ENCODE measurements around the gene PLEKHG1.

Gene PLEKHG1

DNA sequence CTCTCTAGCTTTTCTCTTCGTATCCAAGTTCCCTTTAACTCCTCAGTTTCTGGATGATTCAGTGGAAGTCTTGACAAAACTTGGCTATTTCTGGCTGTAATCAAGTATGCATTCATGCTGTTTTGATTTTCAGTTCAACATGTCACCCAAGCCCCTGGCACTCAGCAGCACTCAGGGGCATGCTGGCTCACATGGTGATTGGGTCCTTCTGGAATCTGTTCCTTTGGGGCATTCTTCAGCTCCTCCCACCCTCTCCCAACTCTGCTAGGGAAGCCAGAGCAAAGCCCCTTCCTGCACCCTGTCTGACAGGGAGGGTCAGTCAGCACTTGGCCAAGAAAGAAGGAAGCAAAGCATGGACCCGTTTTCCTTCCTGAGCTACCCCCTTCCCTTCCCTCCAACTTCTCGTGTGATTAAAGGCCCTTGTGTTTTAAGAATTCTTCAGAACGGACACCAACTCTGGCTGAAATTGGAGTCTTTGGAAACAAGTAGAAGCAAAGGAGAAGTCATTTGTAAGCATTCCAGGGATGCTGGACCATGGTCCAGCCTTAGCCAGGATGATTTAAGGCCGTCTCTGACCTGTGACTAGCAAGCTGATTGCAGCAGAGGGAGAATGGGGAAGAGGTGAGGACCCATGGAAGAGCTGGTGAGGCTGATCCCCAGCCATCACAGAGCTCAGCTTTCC lies 7.1 kb downstream of the PLEKHG1 start:
- no peak for DNase-seq (ENCODE audit: low spot score)
- TF ChIP-seq, protein P1, sequence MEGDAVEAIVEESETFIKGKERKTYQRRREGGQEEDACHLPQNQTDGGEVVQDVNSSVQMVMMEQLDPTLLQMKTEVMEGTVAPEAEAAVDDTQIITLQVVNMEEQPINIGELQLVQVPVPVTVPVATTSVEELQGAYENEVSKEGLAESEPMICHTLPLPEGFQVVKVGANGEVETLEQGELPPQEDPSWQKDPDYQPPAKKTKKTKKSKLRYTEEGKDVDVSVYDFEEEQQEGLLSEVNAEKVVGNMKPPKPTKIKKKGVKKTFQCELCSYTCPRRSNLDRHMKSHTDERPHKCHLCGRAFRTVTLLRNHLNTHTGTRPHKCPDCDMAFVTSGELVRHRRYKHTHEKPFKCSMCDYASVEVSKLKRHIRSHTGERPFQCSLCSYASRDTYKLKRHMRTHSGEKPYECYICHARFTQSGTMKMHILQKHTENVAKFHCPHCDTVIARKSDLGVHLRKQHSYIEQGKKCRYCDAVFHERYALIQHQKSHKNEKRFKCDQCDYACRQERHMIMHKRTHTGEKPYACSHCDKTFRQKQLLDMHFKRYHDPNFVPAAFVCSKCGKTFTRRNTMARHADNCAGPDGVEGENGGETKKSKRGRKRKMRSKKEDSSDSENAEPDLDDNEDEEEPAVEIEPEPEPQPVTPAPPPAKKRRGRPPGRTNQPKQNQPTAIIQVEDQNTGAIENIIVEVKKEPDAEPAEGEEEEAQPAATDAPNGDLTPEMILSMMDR (IDR thresholded peaks at IDR 0.05; ENCODE audit: extremely low read depth, missing control alignments): no peak

DNA sequence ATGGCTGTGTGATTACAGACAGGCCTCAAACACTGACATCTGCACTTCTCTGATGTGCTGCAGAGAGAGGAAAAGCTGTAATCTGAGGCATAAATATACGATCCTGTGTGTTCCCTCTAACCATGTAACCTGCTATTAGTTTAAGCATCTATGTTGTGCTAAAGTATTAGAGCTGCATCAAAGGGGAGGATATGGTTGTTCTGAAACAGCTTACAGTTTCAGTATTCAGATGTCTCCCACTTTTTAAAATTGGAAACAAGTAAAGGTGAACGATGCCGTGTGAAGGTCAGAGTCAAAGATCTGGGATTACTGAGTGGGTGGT lies 7.6 kb downstream of the PLEKHG1 start:
- TF ChIP-seq, protein P1 (IDR thresholded peaks at IDR 0.05; ENCODE audit: extremely low read depth, missing control alignments): no peak
- no peak for DNase-seq (ENCODE audit: low spot score)

DNA sequence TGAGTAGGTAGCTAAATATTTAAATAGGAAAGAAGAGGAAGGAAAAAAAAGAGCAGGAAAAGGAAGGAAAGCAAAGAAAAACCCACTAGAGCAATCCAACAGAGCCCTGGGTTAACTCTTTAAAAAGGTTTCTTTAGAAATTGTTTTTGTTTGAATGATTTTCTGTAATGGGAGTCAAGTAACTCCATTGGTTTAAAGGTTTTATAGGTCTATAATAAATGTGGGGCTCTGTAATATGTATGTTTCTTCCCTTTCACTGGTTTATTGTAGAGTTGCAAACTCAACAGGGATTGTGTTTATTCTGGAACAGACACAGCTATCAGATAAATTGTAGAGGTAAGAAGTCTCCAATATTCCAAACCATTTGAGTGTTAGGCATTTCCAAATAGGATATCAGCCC lies 10.9 kb downstream of the PLEKHG1 start:
- no peak for DNase-seq (ENCODE audit: low spot score)
- TF ChIP-seq, protein P1 (IDR thresholded peaks at IDR 0.05; ENCODE audit: extremely low read depth, missing control alignments): no peak

DNA sequence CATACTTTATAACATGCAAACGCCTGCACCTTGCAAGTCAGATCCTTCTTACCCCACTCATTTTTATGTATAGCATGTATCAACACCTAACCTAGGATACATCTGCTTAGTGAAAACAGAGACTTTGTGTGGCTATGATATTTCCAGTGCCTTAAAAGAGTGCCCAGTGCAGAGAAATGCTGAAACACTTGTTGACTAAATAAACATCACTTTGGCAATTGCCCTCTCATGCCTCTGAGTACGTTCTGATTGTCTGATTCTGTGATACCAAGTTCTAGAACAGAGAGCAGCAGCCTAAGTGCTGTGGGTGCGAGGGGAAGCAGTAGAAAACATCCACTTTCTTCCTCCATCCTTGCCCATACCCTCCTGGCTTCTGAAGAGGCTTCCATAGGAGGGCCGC lies 13.6 kb downstream of the PLEKHG1 start:
- TF ChIP-seq, protein P1 (IDR thresholded peaks at IDR 0.05; ENCODE audit: extremely low read depth, missing control alignments): no peak
- DNase-seq (ENCODE audit: low spot score): no peak

DNA sequence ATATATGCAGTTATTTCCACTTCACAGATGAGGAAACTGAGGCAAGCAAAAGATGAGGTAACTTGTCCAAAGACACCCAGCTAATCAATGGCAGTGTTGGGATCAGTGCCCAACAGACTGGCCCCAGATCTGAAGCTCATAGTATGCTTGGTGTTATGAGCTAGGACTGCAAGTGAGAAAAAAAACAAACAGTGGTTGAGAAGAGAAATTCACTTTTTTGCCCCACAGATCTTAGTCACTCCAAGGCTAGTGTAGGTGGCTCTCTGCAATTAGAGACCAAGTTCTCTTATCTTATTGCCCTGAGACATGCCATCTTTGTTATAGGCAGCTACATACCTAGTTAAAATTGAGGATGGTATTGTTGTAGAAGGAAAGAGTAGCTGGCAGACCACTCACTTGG lies 16.3 kb downstream of the PLEKHG1 start:
- no peak for DNase-seq (ENCODE audit: low spot score)
- TF ChIP-seq, protein P1 (IDR thresholded peaks at IDR 0.05; ENCODE audit: extremely low read depth, missing control alignments): no peak

DNA sequence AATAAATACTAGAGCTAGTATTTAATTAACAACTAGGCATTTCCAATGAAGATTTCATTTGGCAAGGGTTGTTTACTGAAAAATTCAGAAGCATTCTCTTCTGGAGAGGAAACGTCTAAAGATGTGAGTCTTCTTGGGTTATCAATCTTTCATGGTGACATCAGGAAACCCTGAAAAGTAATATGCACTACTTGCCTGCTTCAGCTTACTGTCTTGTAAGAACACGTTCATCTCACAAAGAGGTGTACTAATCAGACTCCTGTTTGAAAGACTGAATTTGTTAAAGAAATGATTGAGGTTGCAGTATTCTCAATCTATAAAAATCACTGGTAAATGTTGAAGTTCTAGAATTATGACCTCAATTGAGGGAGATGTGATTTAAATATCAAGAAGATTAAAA lies 16.9 kb downstream of the PLEKHG1 start:
- no peak for DNase-seq (ENCODE audit: low spot score)
- TF ChIP-seq, protein P1 (IDR thresholded peaks at IDR 0.05; ENCODE audit: extremely low read depth, missing control alignments): no peak

DNA sequence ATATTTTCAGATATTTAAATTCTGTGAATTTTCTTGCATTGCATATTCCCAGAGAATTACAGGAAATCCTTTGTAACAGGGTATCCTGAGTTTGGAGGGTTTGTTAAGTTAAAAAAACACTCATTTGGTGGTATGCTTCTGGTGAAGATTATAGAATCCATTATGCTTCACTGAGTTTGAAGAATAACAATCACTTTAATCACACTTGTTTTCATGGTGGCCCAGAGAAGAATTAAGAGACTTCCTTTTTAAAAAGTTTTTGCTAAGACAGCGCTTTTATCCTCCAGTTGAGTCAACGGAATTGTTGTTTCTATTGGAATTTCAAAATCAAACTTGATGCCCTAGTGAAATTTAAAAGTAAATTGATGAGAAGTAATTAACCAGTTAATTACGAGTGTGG lies 17.4 kb downstream of the PLEKHG1 start:
- no peak for DNase-seq (ENCODE audit: low spot score)
- TF ChIP-seq, protein P1 (IDR thresholded peaks at IDR 0.05; ENCODE audit: extremely low read depth, missing control alignments): no peak

Measured in GM20000 (cell line).